ENCODE data around the gene VAMP7.
"Not testable (repeated sequence)": the region's sequence is repeated elsewhere in the genome, so short reads cannot be mapped to it uniquely, and the experiment has no call there.

The VAMP7 gene

GRCh38 chrX:155923200-155923599 is 42.1 kb downstream of the VAMP7 start:
- DNase-seq (ENCODE audit: low read depth in 1 of 2, low spot score in 1 of 2) = no peak
- TF ChIP-seq POLR2AphosphoS5 (IDR thresholded peaks at IDR 0.05; ENCODE audit: low read depth) (no peak), SPI1 (IDR thresholded peaks at IDR 0.05; ENCODE audit: borderline replicate concordance, low read depth) (0 out of 2 replicates have a peak, but pooled peaks have one; percentile 11)
- Histone ChIP-seq H3K4me3 (replicated peaks; ENCODE audit: insufficient read depth, low read length) (no peak overlapping the region), H3K27me3 (ENCODE audit: insufficient read depth, poor library complexity, severe bottlenecking) (no peaks in the 10 kb centered on the region), H3K27ac (replicated peaks) (no peak overlapping the region)

DNA sequence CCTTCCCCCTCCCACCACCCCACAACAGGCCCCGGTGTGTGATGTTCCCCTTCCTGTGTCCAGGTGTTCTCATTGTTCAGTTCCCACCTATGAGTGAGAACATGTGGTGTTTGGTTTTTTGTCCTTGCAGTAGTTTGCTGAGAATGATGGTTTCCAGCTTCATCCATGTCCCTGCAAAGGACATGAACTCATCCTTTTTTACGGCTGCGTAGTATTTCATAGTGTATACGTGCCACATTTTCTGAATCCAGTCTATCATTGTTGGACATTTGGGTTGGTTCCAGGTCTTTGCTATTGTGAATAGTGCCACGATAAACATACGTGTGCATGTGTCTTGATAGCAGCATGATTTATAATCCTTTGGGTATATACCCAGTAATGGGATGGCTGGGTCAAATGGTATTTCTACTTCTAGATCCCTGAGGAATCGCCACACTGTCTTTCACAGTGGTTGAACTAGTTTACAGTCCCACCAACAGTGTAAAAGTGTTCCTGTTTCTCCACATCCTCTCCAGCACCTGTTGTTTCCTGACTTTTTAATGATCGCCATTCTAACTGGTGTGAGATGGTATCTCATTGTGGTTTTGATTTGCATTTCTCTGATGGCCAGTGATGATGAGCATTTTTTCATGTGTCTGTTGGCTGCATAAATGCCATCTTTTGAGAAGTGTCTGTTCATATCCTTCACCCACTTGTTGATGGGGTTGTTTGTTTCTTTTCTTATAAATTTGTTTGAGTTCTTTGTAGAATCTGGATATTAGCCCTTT is 49.9 kb downstream of the VAMP7 start:
- DNase-seq (ENCODE audit: low read depth in 1 of 2, low spot score in 1 of 2); H3K4me3 ChIP-seq (replicated peaks; ENCODE audit: insufficient read depth, low read length); H3K27ac ChIP-seq (replicated peaks); H3K27me3 ChIP-seq (ENCODE audit: insufficient read depth, poor library complexity, severe bottlenecking): not testable (repeated sequence)

DNA sequence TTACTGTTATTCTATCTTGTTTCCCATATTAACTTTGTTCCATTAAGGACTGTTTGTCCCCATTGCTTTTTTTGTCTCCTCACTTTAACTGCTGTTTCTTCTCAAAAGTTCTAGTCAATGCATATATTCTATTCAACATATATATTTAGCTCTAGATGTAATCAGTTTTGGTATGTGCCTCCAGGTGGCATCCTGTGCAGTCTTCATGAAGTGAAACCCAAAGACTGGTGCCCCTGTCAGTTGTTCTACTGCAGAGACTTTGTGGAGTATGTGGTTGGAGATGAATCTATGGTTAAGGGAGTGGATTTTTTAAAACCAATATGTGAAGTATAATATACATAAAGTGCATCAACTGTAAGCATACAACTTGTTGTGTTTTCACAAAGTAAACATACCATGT is 57.0 kb downstream of the VAMP7 start:
- TF ChIP-seq, protein P1, sequence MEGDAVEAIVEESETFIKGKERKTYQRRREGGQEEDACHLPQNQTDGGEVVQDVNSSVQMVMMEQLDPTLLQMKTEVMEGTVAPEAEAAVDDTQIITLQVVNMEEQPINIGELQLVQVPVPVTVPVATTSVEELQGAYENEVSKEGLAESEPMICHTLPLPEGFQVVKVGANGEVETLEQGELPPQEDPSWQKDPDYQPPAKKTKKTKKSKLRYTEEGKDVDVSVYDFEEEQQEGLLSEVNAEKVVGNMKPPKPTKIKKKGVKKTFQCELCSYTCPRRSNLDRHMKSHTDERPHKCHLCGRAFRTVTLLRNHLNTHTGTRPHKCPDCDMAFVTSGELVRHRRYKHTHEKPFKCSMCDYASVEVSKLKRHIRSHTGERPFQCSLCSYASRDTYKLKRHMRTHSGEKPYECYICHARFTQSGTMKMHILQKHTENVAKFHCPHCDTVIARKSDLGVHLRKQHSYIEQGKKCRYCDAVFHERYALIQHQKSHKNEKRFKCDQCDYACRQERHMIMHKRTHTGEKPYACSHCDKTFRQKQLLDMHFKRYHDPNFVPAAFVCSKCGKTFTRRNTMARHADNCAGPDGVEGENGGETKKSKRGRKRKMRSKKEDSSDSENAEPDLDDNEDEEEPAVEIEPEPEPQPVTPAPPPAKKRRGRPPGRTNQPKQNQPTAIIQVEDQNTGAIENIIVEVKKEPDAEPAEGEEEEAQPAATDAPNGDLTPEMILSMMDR (IDR thresholded peaks at IDR 0.05; ENCODE audit: insufficient read depth, low read length) = no peak
- TF ChIP-seq GABPA (IDR thresholded peaks at IDR 0.05; ENCODE audit: low read depth) = no peak
- no peak for TF ChIP-seq POLR2AphosphoS5 (IDR thresholded peaks at IDR 0.05; ENCODE audit: low read depth)
- TF ChIP-seq REST (IDR thresholded peaks at IDR 0.05; ENCODE audit: insufficient replicate concordance, low read depth) = no peak
- H3K27ac ChIP-seq (replicated peaks) = no peak overlapping the region
- no peak overlapping the region for H3K4me3 ChIP-seq (replicated peaks; ENCODE audit: insufficient read depth, low read length)
- no peak for DNase-seq (ENCODE audit: low read depth in 1 of 2, low spot score in 1 of 2)
- H3K27me3 ChIP-seq (ENCODE audit: insufficient read depth, poor library complexity, severe bottlenecking) = no peaks in the 10 kb centered on the region

GRCh38 chrX:155949098-155949497 is 68.0 kb downstream of the VAMP7 start:
- H3K27me3 ChIP-seq (ENCODE audit: insufficient read depth, poor library complexity, severe bottlenecking) = no peaks in the 10 kb centered on the region
- H3K4me3 ChIP-seq (replicated peaks; ENCODE audit: insufficient read depth, low read length) = no peak overlapping the region
- no peak for DNase-seq (ENCODE audit: low read depth in 1 of 2, low spot score in 1 of 2)
- H3K27ac ChIP-seq (replicated peaks) = no peak overlapping the region
- TF ChIP-seq SPI1 (IDR thresholded peaks at IDR 0.05; ENCODE audit: borderline replicate concordance, low read depth) = no peak
- TF ChIP-seq, protein P1 (IDR thresholded peaks at IDR 0.05; ENCODE audit: insufficient read depth, low read length) = no peak
- TF ChIP-seq POLR2AphosphoS5 (IDR thresholded peaks at IDR 0.05; ENCODE audit: low read depth) = no peak
- TF ChIP-seq REST (IDR thresholded peaks at IDR 0.05; ENCODE audit: insufficient replicate concordance, low read depth) = no peak
- TF ChIP-seq GABPA (IDR thresholded peaks at IDR 0.05; ENCODE audit: low read depth) = no peak

All from HL-60 (cell line).